Neural progenitor cell (in vitro differentiated cells): ENCODE results near the gene POGZ.

ENCODE experiments used
- CTCF ChIP-seq: fragments of 200-600 bp; sonication (generic); IDR thresholded peaks from 2 replicates; pipeline ENCODE4 v1.5.1; 2017; ENCODE audit warnings: antibody characterized with exemption, mild to moderate bottlenecking
- EZH2 ChIP-seq: fragments of 200-600 bp; sonication (generic); IDR thresholded peaks from 2 replicates; pipeline ENCODE4 v1.6.1; 2017; ENCODE audit warnings: antibody characterized with exemption, mild to moderate bottlenecking, moderate library complexity
- EZH2phosphoT487 ChIP-seq: fragments of 200-600 bp; sonication (generic); IDR thresholded peaks from 2 replicates; pipeline ENCODE4 v1.6.1; 2017; ENCODE audit warnings: antibody characterized with exemption

GRCh38 chr1:151408891-151409290 is 50.4 kb downstream of the POGZ start:
- no peak for TF ChIP-seq CTCF
- TF ChIP-seq EZH2 = no peak
- TF ChIP-seq EZH2phosphoT487 = no peak
